Transverse colon (tissue), 3 donors: ENCODE results near the gene BMERB1.
"Not testable (repeated sequence)": the region's sequence is repeated elsewhere in the genome, so short reads cannot be mapped to it uniquely, and the experiment has no call there.

ENCODE experiments used
- EP300 ChIP-seq: sonication (generic); formaldehyde crosslinking; IDR thresholded peaks from one replicate; pipeline ENCODE4 v1.6.1; 2017; ENCODE audit warnings: antibody characterized with exemption, low read depth
- POLR2A ChIP-seq: fragments of 450-650 bp; IDR thresholded peaks from one replicate; pipeline ENCODE4 v1.6.1; 2016; ENCODE audit warnings: antibody characterized with exemption, mild to moderate bottlenecking, moderate library complexity
- TF ChIP-seq, protein P1 (sequence below), 5 experiments: fragments of 200-600 bp in 3 of 5; fragments of 450-650 bp in 2 of 5; sonication (generic) in 3 of 5; IDR thresholded peaks; 1 replicate in 2 of 5; 2 replicates in 3 of 5; pipeline ENCODE4 v1.5.1; 2016 to 2017; ENCODE audit warnings: antibody characterized with exemption in 5 of 5, inconsistent platforms in 3 of 5, mild to moderate bottlenecking in 2 of 5, moderate library complexity in 1 of 5

DNA sequence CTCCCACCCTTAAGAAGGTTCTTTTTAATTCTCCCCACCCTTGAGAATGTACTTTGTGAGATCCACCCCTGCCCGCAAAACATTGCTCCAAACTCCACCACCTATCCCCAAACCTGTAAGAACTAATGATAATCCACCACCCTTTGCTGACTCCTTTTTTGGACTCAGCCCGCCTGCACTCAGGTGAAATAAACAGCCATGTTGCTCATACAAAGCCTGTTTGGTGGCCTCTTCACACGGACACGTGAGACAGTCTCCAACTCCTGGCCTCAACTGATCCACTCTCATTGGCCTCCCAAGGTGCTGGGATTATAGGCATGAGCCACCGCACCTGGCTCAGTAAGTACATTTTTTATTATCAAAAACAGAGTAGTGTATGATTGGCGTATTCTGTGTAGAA, 24.9 kb upstream of the BMERB1 start:
- TF ChIP-seq EP300, POLR2A: not testable (repeated sequence)
- TF ChIP-seq, protein P1, sequence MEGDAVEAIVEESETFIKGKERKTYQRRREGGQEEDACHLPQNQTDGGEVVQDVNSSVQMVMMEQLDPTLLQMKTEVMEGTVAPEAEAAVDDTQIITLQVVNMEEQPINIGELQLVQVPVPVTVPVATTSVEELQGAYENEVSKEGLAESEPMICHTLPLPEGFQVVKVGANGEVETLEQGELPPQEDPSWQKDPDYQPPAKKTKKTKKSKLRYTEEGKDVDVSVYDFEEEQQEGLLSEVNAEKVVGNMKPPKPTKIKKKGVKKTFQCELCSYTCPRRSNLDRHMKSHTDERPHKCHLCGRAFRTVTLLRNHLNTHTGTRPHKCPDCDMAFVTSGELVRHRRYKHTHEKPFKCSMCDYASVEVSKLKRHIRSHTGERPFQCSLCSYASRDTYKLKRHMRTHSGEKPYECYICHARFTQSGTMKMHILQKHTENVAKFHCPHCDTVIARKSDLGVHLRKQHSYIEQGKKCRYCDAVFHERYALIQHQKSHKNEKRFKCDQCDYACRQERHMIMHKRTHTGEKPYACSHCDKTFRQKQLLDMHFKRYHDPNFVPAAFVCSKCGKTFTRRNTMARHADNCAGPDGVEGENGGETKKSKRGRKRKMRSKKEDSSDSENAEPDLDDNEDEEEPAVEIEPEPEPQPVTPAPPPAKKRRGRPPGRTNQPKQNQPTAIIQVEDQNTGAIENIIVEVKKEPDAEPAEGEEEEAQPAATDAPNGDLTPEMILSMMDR (IDR thresholded peaks at IDR 0.05) = not testable (repeated sequence)
